ENCODE measurements around the gene TRIM72. TPM values are rescaled to one million over a fixed set of nuclear protein-coding genes. Genes with fewer than 3 reads are reported as not detected.

TRIM72 gene
- total and polyA plus RNA-seq, 2 of the 4 experiments (the other 2 are of a cell fraction) = not detected

DNA sequence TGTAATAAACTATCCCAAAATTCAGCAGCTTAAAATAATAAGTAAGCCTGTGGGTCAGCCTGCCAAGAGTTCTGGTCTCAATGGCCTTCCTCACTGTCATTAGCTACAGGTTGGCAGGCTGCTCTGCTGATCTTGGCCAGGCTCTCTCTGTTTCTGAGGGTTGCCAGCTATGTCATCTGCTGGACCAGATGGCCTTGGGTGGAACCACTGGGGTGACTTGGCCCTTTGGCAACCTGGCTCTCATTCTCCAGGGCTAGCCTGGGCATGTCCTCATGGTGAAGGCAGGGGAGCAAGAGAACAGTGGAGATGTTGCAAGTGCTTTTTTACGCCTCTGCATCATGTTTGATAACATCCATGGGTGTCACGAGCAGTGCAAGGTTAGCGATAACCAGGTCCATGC, 59.8 kb downstream of the TRIM72 start:
- ATAC-seq (ENCODE audit: low read depth) = no peak
- peaks cover 3% of the 10 kb centered on the region for H3K27me3 ChIP-seq (ENCODE audit: control insufficient read depth, insufficient read depth, low read length)
- dilution Hi-C loops (cut with HindIII; ENCODE audit: low sequenced_read_pairs, unreplicated experiment) = no loop called here
- no peak overlapping the region for H2BK20ac ChIP-seq (ENCODE audit: low read depth, low read length)
- BruUV-seq (replicated peaks) = no TSS peak
- no peaks in the 10 kb centered on the region for H3K9me1 ChIP-seq (ENCODE audit: insufficient read depth, low read length)
- 56% methylated on average over 3 of the region's 3 CpGs; no CpG with 5 or more reads in 1 of the 2 experiments for WGBS, 2 experiments (ENCODE audit: extremely low coverage in 2 of 2, insufficient read length in 1 of 2)
- H2AFZ ChIP-seq (replicated peaks; ENCODE audit: low read length, poor library complexity) = peak overlapping the region; percentile 81
- no peaks in the 10 kb centered on the region for H3K4me1 ChIP-seq (ENCODE audit: control insufficient read depth, insufficient read depth, low read length)
- no peak overlapping the region for H3K23ac ChIP-seq (ENCODE audit: low read depth, low read length)
- in situ Hi-C loops (cut with MboI; ENCODE audit: low sequenced_read_pairs) = no loop called here
- H3K18ac ChIP-seq (ENCODE audit: low read depth, low read length) = peak overlapping the region; percentile 37; the same call in 1 of the 2 replicates
- no peaks in the 10 kb centered on the region for H3K79me1 ChIP-seq (ENCODE audit: low read depth in 1 of 2, low read length in 2 of 2)
- H3K4ac ChIP-seq (ENCODE audit: low read depth, low read length) = no peak overlapping the region; the same call in 1 of the 2 replicates
- no peak overlapping the region for H3K27ac ChIP-seq (ENCODE audit: insufficient read depth, low read length)
- intact Hi-C loops (cut with micrococcal nuclease) = no loop called here
- no peak overlapping the region for H3K4me2 ChIP-seq (ENCODE audit: low read depth, low read length)
- no peak overlapping the region for H3K9ac ChIP-seq (ENCODE audit: low read depth, low read length)
- TF ChIP-seq, protein P1, sequence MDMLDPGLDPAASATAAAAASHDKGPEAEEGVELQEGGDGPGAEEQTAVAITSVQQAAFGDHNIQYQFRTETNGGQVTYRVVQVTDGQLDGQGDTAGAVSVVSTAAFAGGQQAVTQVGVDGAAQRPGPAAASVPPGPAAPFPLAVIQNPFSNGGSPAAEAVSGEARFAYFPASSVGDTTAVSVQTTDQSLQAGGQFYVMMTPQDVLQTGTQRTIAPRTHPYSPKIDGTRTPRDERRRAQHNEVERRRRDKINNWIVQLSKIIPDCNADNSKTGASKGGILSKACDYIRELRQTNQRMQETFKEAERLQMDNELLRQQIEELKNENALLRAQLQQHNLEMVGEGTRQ (IDR thresholded peaks at IDR 0.05; ENCODE audit: low read depth, low read length) = no peak
- TF ChIP-seq MAFK (IDR thresholded peaks at IDR 0.05; ENCODE audit: low read depth, low read length) = no peak
- no peak for TF ChIP-seq SMC3 (IDR thresholded peaks at IDR 0.05; ENCODE audit: low read depth, low read length)
- TF ChIP-seq MAZ (IDR thresholded peaks at IDR 0.05; ENCODE audit: borderline replicate concordance, low read depth, low read length) = no peak
- TF ChIP-seq RAD21 (IDR thresholded peaks at IDR 0.05; ENCODE audit: low read length) = no peak
- TF ChIP-seq, protein P2, sequence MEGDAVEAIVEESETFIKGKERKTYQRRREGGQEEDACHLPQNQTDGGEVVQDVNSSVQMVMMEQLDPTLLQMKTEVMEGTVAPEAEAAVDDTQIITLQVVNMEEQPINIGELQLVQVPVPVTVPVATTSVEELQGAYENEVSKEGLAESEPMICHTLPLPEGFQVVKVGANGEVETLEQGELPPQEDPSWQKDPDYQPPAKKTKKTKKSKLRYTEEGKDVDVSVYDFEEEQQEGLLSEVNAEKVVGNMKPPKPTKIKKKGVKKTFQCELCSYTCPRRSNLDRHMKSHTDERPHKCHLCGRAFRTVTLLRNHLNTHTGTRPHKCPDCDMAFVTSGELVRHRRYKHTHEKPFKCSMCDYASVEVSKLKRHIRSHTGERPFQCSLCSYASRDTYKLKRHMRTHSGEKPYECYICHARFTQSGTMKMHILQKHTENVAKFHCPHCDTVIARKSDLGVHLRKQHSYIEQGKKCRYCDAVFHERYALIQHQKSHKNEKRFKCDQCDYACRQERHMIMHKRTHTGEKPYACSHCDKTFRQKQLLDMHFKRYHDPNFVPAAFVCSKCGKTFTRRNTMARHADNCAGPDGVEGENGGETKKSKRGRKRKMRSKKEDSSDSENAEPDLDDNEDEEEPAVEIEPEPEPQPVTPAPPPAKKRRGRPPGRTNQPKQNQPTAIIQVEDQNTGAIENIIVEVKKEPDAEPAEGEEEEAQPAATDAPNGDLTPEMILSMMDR (conservative IDR thresholded peaks at IDR 0.05; ENCODE audit: low read depth, low read length) = no peak
- no peak for TF ChIP-seq BHLHE40 (IDR thresholded peaks at IDR 0.05; ENCODE audit: low read depth, low read length)
- no peak for TF ChIP-seq RFX5 (IDR thresholded peaks at IDR 0.05; ENCODE audit: low read depth, low read length)
- TF ChIP-seq, protein P3, sequence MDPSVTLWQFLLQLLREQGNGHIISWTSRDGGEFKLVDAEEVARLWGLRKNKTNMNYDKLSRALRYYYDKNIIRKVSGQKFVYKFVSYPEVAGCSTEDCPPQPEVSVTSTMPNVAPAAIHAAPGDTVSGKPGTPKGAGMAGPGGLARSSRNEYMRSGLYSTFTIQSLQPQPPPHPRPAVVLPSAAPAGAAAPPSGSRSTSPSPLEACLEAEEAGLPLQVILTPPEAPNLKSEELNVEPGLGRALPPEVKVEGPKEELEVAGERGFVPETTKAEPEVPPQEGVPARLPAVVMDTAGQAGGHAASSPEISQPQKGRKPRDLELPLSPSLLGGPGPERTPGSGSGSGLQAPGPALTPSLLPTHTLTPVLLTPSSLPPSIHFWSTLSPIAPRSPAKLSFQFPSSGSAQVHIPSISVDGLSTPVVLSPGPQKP (IDR thresholded peaks at IDR 0.05; ENCODE audit: borderline replicate concordance, low read depth, low read length) = no peak
- TF ChIP-seq MXI1 (IDR thresholded peaks at IDR 0.05; ENCODE audit: borderline replicate concordance, low read depth, low read length) = no peak
- TF ChIP-seq POLR2A (IDR thresholded peaks at IDR 0.05; ENCODE audit: low read depth, low read length) = no peak
- no peak for TF ChIP-seq CEBPB (IDR thresholded peaks at IDR 0.05; ENCODE audit: low read depth, low read length)
- H4K20me1 ChIP-seq (ENCODE audit: insufficient read depth, low read length) = no peaks in the 10 kb centered on the region
- peak overlapping the region; percentile 30; the same call in 1 of the 2 replicates for H3K14ac ChIP-seq (replicated peaks; ENCODE audit: low read depth, low read length)
- no peaks in the 10 kb centered on the region for H3K9me3 ChIP-seq (ENCODE audit: control insufficient read depth, insufficient read depth, low read length)
- no peak overlapping the region for H3K56ac ChIP-seq (ENCODE audit: extremely low read depth, insufficient read depth, low read length)
- no peaks in the 10 kb centered on the region for H3K36me3 ChIP-seq (ENCODE audit: control insufficient read depth, insufficient read depth, low read length)
- POLR2A ChIA-PET (ENCODE audit: unreplicated experiment) = no interaction called here
- no peak overlapping the region for H3K4me3 ChIP-seq (ENCODE audit: insufficient read depth, low read depth, low read length)
- peak overlapping the region; percentile 42 for H4K5ac ChIP-seq (ENCODE audit: low read depth, low read length)
- H2BK5ac ChIP-seq (ENCODE audit: low read depth, low read length, poor library complexity, severe bottlenecking) = peak overlapping the region; percentile 8
- no peak overlapping the region for H2AK5ac ChIP-seq (ENCODE audit: low read depth, low read length)
- DNase-seq = no peak
- peak overlapping the region in 1 of 2 experiments; percentile 47; a peak in 1 of 4 replicates for H4K8ac ChIP-seq (ENCODE audit: low read depth in 2 of 2, low read length in 2 of 2)
- CTCF ChIA-PET = no interaction called here
- H2BK120ac ChIP-seq (ENCODE audit: low read depth, low read length) = peak overlapping the region; percentile 40; the same call in 1 of the 2 replicates
- H2AK9ac ChIP-seq (replicated peaks; ENCODE audit: low read depth, low read length, poor library complexity) = peak overlapping the region; percentile 52
- no peak overlapping the region for H4K91ac ChIP-seq (ENCODE audit: insufficient read depth, low read depth, low read length)
- H2BK15ac ChIP-seq (ENCODE audit: low read depth, low read length) = no peak overlapping the region
